ENCODE measurements around the gene POU3F3.

POU3F3 gene

GRCh38 chr2:104901037-104901881 is 47.3 kb downstream of the POU3F3 start:
- DNase-seq = peak; percentile 20
- no peaks in the 10 kb centered on the region for H3K36me3 Mint-ChIP-seq (ENCODE audit: low read depth)

DNA sequence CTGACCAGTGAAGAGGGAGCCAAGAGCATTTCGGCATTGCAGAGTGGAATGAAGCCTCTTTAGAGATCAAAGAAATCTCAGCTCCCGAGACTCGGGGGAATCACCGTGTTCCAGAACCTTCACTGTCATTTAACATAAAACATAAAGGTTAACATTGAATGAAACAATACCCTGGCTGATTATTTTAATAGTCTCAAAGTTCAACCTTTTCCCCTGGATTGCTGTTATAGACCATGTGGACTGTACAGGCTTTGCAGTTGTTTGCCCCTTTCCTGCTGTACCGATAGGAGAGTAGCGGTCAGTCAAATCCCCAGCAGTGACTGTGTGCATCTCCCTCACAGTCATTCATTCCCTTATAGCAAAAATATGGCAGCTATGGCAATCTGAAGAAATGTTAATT is 48.4 kb downstream of the POU3F3 start:
- H3K27me3 Mint-ChIP-seq (ENCODE audit: low read depth, poor library complexity) = peaks cover 14% of the 10 kb centered on the region
- TF ChIP-seq, protein P1, sequence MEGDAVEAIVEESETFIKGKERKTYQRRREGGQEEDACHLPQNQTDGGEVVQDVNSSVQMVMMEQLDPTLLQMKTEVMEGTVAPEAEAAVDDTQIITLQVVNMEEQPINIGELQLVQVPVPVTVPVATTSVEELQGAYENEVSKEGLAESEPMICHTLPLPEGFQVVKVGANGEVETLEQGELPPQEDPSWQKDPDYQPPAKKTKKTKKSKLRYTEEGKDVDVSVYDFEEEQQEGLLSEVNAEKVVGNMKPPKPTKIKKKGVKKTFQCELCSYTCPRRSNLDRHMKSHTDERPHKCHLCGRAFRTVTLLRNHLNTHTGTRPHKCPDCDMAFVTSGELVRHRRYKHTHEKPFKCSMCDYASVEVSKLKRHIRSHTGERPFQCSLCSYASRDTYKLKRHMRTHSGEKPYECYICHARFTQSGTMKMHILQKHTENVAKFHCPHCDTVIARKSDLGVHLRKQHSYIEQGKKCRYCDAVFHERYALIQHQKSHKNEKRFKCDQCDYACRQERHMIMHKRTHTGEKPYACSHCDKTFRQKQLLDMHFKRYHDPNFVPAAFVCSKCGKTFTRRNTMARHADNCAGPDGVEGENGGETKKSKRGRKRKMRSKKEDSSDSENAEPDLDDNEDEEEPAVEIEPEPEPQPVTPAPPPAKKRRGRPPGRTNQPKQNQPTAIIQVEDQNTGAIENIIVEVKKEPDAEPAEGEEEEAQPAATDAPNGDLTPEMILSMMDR (IDR thresholded peaks at IDR 0.05) = no peak
- no peak for DNase-seq
- no peaks in the 10 kb centered on the region for H3K9me3 Mint-ChIP-seq
- H3K4me1 Mint-ChIP-seq = peaks cover 15% of the 10 kb centered on the region
- H3K4me3 Mint-ChIP-seq = no peak overlapping the region
- H3K27ac Mint-ChIP-seq = no peak overlapping the region
- no peaks in the 10 kb centered on the region for H3K36me3 Mint-ChIP-seq (ENCODE audit: low read depth)

More at GRCh38 chr2:104901037-104901881, 47.3 kb downstream of the POU3F3 start:
- H3K27me3 Mint-ChIP-seq (ENCODE audit: low read depth, poor library complexity) = peaks cover 10% of the 10 kb centered on the region
- peaks cover 15% of the 10 kb centered on the region for H3K4me1 Mint-ChIP-seq
- H3K9me3 Mint-ChIP-seq = no peaks in the 10 kb centered on the region
- no peak overlapping the region for H3K27ac Mint-ChIP-seq
- TF ChIP-seq, protein P1 (IDR thresholded peaks at IDR 0.05) = no peak
- H3K4me3 Mint-ChIP-seq = no peak overlapping the region
